HEK293 (cell line): ENCODE measurements around the gene ATG101.
A peak's percentile ranks its signal among the peaks of the same experiment; 100 is the strongest.

Source experiments
- KLF8 ChIP-seq: fragments of 450-650 bp; formaldehyde crosslinking; IDR thresholded peaks from 2 replicates; pipeline ENCODE4 v1.5.1; 2016; ENCODE audit warnings: missing biosample characterization, missing genetic modification characterization
- KLF9 ChIP-seq: fragments of 450-650 bp; formaldehyde crosslinking; IDR thresholded peaks from 2 replicates; pipeline ENCODE4 v1.5.1; 2016; ENCODE audit warnings: missing biosample characterization, missing genetic modification characterization, low read depth
- SCRT2 ChIP-seq: fragments of 450-650 bp; formaldehyde crosslinking; IDR thresholded peaks from 2 replicates; pipeline ENCODE4 v1.5.1; 2016; ENCODE audit warnings: missing biosample characterization, missing genetic modification characterization
- ZBTB10 ChIP-seq: fragments of 450-650 bp; formaldehyde crosslinking; IDR thresholded peaks from 2 replicates; pipeline ENCODE4 v1.5.1; 2016; ENCODE audit warnings: missing biosample characterization, missing genetic modification characterization
- ZBTB17 ChIP-seq: fragments of 450-650 bp; formaldehyde crosslinking; IDR thresholded peaks from 2 replicates; pipeline ENCODE4 v1.5.1; 2016; ENCODE audit warnings: missing biosample characterization, missing genetic modification characterization
- ZEB2 ChIP-seq: fragments of 450-650 bp; formaldehyde crosslinking; IDR thresholded peaks from 2 replicates; pipeline ENCODE4 v1.5.1; 2016; ENCODE audit warnings: missing biosample characterization, missing genetic modification characterization
- ZFP37 ChIP-seq: fragments of 450-650 bp; formaldehyde crosslinking; IDR thresholded peaks from 2 replicates; pipeline ENCODE4 v1.5.1; 2016; ENCODE audit warnings: missing biosample characterization, missing genetic modification characterization
- ZIC2 ChIP-seq: fragments of 450-650 bp; formaldehyde crosslinking; IDR thresholded peaks from 2 replicates; pipeline ENCODE4 v1.5.1; 2016; ENCODE audit warnings: missing biosample characterization, missing genetic modification characterization
- ZNF114 ChIP-seq: fragments of 450-650 bp; formaldehyde crosslinking; IDR thresholded peaks from 2 replicates; pipeline ENCODE4 v1.5.0; 2017; ENCODE audit warnings: missing biosample characterization, missing genetic modification characterization
- ZNF202 ChIP-seq: fragments of 450-650 bp; formaldehyde crosslinking; IDR thresholded peaks from 2 replicates; pipeline ENCODE4 v1.5.1; 2016; ENCODE audit warnings: missing biosample characterization, missing genetic modification characterization, borderline replicate concordance
- ZNF335 ChIP-seq: fragments of 450-650 bp; formaldehyde crosslinking; conservative IDR thresholded peaks from 2 replicates; pipeline ENCODE4 v1.5.1; 2016; ENCODE audit warnings: missing biosample characterization, missing genetic modification characterization
- ZNF449 ChIP-seq: fragments of 450-650 bp; formaldehyde crosslinking; IDR thresholded peaks from 2 replicates; pipeline ENCODE4 v1.5.1; 2017; ENCODE audit warnings: missing biosample characterization, mild to moderate bottlenecking, missing genetic modification characterization, moderate library complexity
- ZNF561 ChIP-seq: fragments of 450-650 bp; IDR thresholded peaks from 2 replicates; pipeline ENCODE4 v1.5.1; 2018; ENCODE audit warnings: missing biosample characterization, missing genetic modification characterization, borderline replicate concordance
- ZNF658 ChIP-seq: fragments of 450-650 bp; formaldehyde crosslinking; IDR thresholded peaks from 2 replicates; pipeline ENCODE4; 2016; ENCODE audit warnings: missing biosample characterization, missing genetic modification characterization
- ZNF660 ChIP-seq: fragments of 450-650 bp; IDR thresholded peaks from 2 replicates; pipeline ENCODE4 v1.5.1; 2018; ENCODE audit warnings: missing biosample characterization, mild to moderate bottlenecking, missing genetic modification characterization
- ZNF664 ChIP-seq: fragments of 450-650 bp; formaldehyde crosslinking; IDR thresholded peaks from 2 replicates; pipeline ENCODE4 v1.5.1; 2016; ENCODE audit warnings: missing biosample characterization, missing genetic modification characterization
- ZXDB ChIP-seq: fragments of 450-650 bp; formaldehyde crosslinking; IDR thresholded peaks from 2 replicates; pipeline ENCODE4 v1.5.1; 2016; ENCODE audit warnings: missing biosample characterization, missing genetic modification characterization
- TF ChIP-seq, protein P1 (sequence below): fragments of 450-650 bp; formaldehyde crosslinking; optimal IDR thresholded peaks from 2 replicates; pipeline ENCODE3; 2016; ENCODE audit warnings: missing biosample characterization, mild to moderate bottlenecking, missing genetic modification characterization
- TF ChIP-seq, protein P2 (sequence below): fragments of 450-650 bp; formaldehyde crosslinking; IDR thresholded peaks from 2 replicates; pipeline ENCODE4 v1.5.0; 2017; ENCODE audit warnings: missing biosample characterization, missing genetic modification characterization, borderline replicate concordance
- TF ChIP-seq, protein P3 (sequence below): fragments of 450-650 bp; formaldehyde crosslinking; IDR thresholded peaks from 2 replicates; pipeline ENCODE4 v1.5.1; 2017; ENCODE audit warnings: missing biosample characterization, missing genetic modification characterization
- TF ChIP-seq, protein P4 (sequence below): fragments of 450-650 bp; formaldehyde crosslinking; IDR thresholded peaks from 2 replicates; pipeline ENCODE4 v1.5.1; 2016; ENCODE audit warnings: missing biosample characterization, missing genetic modification characterization, low read depth
- TF ChIP-seq, protein P5 (sequence below): fragments of 450-650 bp; formaldehyde crosslinking; IDR thresholded peaks from 2 replicates; pipeline ENCODE4 v1.5.1; 2016; ENCODE audit warnings: missing biosample characterization, missing genetic modification characterization
- TF ChIP-seq, protein P6 (sequence below): fragments of 450-650 bp; formaldehyde crosslinking; IDR thresholded peaks from 2 replicates; pipeline ENCODE4 v1.5.1; 2016; ENCODE audit warnings: missing biosample characterization, missing genetic modification characterization, borderline replicate concordance

ATG101 gene

GRCh38 chr12:52032804-52033445 is 36.9 kb upstream of the ATG101 start (continued):
- TF ChIP-seq ZNF561 (tag by site-specific recombination), result 0 out of 2 replicates have a peak, but pooled peaks have one; percentile 24
- TF ChIP-seq, protein P1, sequence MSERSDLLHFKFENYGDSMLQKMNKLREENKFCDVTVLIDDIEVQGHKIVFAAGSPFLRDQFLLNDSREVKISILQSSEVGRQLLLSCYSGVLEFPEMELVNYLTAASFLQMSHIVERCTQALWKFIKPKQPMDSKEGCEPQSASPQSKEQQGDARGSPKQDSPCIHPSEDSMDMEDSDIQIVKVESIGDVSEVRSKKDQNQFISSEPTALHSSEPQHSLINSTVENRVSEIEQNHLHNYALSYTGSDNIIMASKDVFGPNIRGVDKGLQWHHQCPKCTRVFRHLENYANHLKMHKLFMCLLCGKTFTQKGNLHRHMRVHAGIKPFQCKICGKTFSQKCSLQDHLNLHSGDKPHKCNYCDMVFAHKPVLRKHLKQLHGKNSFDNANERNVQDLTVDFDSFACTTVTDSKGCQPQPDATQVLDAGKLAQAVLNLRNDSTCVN (tag by site-specific recombination), result peak; percentile 64
- peak; percentile 58; the same call in 1 of the 2 replicates for TF ChIP-seq ZEB2 (tag by site-specific recombination)
- TF ChIP-seq, protein P2, sequence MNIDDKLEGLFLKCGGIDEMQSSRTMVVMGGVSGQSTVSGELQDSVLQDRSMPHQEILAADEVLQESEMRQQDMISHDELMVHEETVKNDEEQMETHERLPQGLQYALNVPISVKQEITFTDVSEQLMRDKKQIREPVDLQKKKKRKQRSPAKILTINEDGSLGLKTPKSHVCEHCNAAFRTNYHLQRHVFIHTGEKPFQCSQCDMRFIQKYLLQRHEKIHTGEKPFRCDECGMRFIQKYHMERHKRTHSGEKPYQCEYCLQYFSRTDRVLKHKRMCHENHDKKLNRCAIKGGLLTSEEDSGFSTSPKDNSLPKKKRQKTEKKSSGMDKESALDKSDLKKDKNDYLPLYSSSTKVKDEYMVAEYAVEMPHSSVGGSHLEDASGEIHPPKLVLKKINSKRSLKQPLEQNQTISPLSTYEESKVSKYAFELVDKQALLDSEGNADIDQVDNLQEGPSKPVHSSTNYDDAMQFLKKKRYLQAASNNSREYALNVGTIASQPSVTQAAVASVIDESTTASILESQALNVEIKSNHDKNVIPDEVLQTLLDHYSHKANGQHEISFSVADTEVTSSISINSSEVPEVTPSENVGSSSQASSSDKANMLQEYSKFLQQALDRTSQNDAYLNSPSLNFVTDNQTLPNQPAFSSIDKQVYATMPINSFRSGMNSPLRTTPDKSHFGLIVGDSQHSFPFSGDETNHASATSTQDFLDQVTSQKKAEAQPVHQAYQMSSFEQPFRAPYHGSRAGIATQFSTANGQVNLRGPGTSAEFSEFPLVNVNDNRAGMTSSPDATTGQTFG (tag by site-specific recombination), result no peak
- peak; percentile 71 for TF ChIP-seq ZXDB (tag by site-specific recombination)
- TF ChIP-seq, protein P3, sequence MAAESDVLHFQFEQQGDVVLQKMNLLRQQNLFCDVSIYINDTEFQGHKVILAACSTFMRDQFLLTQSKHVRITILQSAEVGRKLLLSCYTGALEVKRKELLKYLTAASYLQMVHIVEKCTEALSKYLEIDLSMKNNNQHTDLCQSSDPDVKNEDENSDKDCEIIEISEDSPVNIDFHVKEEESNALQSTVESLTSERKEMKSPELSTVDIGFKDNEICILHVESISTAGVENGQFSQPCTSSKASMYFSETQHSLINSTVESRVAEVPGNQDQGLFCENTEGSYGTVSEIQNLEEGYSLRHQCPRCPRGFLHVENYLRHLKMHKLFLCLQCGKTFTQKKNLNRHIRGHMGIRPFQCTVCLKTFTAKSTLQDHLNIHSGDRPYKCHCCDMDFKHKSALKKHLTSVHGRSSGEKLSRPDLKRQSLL (tag by site-specific recombination), result no peak
- TF ChIP-seq, protein P4, sequence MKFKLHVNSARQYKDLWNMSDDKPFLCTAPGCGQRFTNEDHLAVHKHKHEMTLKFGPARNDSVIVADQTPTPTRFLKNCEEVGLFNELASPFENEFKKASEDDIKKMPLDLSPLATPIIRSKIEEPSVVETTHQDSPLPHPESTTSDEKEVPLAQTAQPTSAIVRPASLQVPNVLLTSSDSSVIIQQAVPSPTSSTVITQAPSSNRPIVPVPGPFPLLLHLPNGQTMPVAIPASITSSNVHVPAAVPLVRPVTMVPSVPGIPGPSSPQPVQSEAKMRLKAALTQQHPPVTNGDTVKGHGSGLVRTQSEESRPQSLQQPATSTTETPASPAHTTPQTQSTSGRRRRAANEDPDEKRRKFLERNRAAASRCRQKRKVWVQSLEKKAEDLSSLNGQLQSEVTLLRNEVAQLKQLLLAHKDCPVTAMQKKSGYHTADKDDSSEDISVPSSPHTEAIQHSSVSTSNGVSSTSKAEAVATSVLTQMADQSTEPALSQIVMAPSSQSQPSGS (tag by site-specific recombination), result peak; percentile 96
- peak; percentile 72 for TF ChIP-seq ZNF660 (tag by site-specific recombination)
- TF ChIP-seq ZNF449 (tag by site-specific recombination), result peak; percentile 51; the same call in 1 of the 2 replicates
- TF ChIP-seq ZNF658 (tag by site-specific recombination), result no peak
- TF ChIP-seq KLF8, result peak; percentile 88
- TF ChIP-seq KLF9, result peak; percentile 37; the same call in 1 of the 2 replicates
- TF ChIP-seq ZIC2 (tag by site-specific recombination), result peak; percentile 79
- peak; percentile 73 for TF ChIP-seq ZNF335 (tag by site-specific recombination)
- peak; percentile 43; the same call in 1 of the 2 replicates for TF ChIP-seq ZBTB17 (tag by site-specific recombination)
- TF ChIP-seq ZBTB10, result peak; percentile 60; the same call in 1 of the 2 replicates
- TF ChIP-seq, protein P5, sequence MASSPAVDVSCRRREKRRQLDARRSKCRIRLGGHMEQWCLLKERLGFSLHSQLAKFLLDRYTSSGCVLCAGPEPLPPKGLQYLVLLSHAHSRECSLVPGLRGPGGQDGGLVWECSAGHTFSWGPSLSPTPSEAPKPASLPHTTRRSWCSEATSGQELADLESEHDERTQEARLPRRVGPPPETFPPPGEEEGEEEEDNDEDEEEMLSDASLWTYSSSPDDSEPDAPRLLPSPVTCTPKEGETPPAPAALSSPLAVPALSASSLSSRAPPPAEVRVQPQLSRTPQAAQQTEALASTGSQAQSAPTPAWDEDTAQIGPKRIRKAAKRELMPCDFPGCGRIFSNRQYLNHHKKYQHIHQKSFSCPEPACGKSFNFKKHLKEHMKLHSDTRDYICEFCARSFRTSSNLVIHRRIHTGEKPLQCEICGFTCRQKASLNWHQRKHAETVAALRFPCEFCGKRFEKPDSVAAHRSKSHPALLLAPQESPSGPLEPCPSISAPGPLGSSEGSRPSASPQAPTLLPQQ, result peak; percentile 78
- TF ChIP-seq SCRT2 (tag by site-specific recombination), result peak; percentile 46; the same call in 1 of the 2 replicates
- TF ChIP-seq ZNF664 (tag by site-specific recombination), result no peak
- no peak for TF ChIP-seq ZNF202 (tag by site-specific recombination)
- no peak for TF ChIP-seq ZFP37
- TF ChIP-seq, protein P6, sequence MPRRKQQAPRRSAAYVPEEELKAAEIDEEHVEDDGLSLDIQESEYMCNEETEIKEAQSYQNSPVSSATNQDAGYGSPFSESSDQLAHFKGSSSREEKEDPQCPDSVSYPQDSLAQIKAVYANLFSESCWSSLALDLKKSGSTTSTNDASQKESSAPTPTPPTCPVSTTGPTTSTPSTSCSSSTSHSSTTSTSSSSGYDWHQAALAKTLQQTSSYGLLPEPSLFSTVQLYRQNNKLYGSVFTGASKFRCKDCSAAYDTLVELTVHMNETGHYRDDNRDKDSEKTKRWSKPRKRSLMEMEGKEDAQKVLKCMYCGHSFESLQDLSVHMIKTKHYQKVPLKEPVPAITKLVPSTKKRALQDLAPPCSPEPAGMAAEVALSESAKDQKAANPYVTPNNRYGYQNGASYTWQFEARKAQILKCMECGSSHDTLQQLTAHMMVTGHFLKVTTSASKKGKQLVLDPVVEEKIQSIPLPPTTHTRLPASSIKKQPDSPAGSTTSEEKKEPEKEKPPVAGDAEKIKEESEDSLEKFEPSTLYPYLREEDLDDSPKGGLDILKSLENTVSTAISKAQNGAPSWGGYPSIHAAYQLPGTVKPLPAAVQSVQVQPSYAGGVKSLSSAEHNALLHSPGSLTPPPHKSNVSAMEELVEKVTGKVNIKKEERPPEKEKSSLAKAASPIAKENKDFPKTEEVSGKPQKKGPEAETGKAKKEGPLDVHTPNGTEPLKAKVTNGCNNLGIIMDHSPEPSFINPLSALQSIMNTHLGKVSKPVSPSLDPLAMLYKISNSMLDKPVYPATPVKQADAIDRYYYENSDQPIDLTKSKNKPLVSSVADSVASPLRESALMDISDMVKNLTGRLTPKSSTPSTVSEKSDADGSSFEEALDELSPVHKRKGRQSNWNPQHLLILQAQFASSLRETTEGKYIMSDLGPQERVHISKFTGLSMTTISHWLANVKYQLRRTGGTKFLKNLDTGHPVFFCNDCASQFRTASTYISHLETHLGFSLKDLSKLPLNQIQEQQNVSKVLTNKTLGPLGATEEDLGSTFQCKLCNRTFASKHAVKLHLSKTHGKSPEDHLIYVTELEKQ (tag by site-specific recombination), result 0 out of 2 replicates have a peak, but pooled peaks have one; percentile 41
- no peak for TF ChIP-seq ZNF114 (tag by site-specific recombination)
